ENCODE results near the gene BSPRY.
"Not testable (repeated sequence)": the region's sequence is repeated elsewhere in the genome, so short reads cannot be mapped to it uniquely, and the experiment has no call there.

Gene BSPRY

DNA sequence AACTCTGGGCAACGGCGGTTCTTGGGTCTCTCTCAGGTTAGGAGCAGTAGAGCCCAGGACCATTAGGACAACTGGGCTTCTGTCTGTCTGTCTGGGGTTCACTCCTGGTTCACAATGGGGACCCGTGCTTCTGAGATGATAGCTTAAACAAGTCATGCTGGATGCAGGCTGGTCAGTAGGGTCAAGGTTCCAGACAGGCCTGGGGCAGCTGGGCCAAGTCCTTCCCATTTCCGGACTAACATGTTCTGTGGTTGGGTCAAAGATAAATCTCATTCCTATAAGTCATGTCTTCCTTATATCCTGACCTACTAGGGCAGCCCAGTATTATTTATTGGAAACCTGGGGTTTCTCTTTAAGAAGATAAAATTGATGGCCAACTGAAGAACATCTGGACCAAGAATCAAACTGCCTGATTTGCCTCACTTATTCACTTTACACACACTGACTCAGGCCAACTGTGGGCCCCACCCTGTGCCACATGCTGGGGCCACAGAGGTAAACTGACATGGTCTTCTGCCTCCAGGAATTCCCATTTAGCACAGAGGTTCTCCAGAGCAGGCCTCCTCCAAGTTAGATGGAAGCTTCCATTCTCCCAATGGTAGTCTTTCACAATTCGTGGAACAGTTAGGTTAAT, 19.1 kb downstream of the BSPRY start:
- FAIRE-seq (no peak), DNase-seq (ENCODE audit: extremely low spot score, insufficient read length, low read depth) (no peak)

DNA sequence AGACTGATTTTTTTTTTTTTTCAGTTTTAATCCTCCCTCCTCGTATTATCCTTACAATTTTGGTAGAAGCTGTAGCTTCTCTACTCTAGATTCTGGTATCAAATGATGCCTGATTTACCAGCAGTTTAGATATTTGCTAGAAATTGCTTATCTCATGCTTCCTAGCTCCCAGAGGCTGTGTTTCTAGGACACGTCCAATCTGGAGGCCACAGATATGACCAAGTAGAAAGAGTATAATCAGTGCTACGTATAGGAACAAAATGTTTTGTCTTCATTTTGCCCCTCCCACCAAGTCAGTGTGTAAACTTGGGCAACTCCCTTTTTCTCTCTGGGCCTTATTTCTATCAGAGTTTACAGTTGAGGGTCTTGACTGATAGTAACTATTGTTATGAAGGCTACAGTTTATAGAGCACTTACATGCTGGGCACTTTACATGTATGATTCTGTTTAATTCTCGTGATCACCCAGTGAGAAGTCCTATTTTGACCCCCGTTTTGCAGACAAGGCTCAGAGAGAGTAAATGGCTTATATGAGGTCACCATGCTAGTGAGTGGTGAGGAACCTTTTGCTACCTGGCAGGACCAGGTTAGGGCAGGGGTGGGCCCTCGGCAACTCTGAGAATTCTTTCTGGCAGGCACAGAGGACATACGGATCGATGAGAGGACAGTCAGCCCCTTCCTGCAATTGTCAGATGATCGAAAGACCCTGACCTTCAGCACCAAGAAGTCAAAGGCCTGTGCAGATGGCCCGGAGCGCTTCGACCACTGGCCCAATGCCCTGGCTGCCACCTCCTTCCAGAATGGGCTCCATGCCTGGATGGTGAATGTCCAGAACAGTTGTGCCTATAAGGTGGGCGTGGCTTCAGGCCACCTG, 19.9 kb downstream of the BSPRY start:
- DNase-seq (ENCODE audit: extremely low spot score, insufficient read length, low read depth) (no peak), FAIRE-seq (no peak)

- no peak for DNase-seq (ENCODE audit: extremely low spot score, insufficient read length, low read depth)
- no peak for FAIRE-seq
These were observed 20.5 kb downstream of the BSPRY start for GRCh38 chr9:113369855-113370140.

- DNase-seq (ENCODE audit: extremely low spot score, insufficient read length, low read depth) (no peak), FAIRE-seq (no peak)
These were observed 21.5 kb downstream of the BSPRY start for GRCh38 chr9:113370806-113371325.

GRCh38 chr9:113372059-113372458, 22.7 kb downstream of the BSPRY start:
- FAIRE-seq (no peak), DNase-seq (ENCODE audit: extremely low spot score, insufficient read length, low read depth) (no peak)

DNA sequence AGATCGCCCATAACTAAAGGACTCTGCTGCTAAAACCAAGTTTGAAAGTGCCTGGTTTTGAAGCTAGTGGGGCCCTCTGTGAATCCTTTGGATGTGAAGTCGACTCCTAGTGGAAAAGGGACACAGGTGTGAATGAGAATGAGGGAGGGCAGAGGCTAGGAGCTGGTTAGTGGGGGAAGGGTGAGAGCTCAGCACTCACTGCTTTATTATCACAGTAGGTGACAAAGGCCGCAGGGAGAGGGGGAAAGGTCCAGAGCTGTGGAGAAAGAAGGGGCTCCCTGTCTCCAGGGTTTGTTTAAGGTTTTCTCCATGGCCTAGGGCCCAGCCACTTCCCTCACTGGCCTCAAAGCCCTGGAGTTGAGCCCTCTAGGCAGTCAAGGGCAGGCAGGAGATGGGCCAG, 23.9 kb downstream of the BSPRY start:
- no peak for FAIRE-seq
- no peak for DNase-seq (ENCODE audit: extremely low spot score, insufficient read length, low read depth)

- no peak for DNase-seq (ENCODE audit: extremely low spot score, insufficient read length, low read depth)
- FAIRE-seq, result no peak
These were observed 24.5 kb downstream of the BSPRY start for GRCh38 chr9:113373676-113374392.

- DNase-seq (ENCODE audit: extremely low spot score, insufficient read length, low read depth) (no peak), FAIRE-seq (no peak)
These were observed 26.0 kb downstream of the BSPRY start for GRCh38 chr9:113375057-113376023.

GRCh38 chr9:113376634-113377567, 27.6 kb downstream of the BSPRY start, which contains the start of gene HDHD3:
Gene HDHD3, minus strand, starts transcription at chr9:113376986. Its CDS starts 2,632 bp downstream, at chr9:113374354.
- FAIRE-seq, result peak; percentile 39
- peak; percentile 90 for DNase-seq (ENCODE audit: extremely low spot score, insufficient read length, low read depth)

DNA sequence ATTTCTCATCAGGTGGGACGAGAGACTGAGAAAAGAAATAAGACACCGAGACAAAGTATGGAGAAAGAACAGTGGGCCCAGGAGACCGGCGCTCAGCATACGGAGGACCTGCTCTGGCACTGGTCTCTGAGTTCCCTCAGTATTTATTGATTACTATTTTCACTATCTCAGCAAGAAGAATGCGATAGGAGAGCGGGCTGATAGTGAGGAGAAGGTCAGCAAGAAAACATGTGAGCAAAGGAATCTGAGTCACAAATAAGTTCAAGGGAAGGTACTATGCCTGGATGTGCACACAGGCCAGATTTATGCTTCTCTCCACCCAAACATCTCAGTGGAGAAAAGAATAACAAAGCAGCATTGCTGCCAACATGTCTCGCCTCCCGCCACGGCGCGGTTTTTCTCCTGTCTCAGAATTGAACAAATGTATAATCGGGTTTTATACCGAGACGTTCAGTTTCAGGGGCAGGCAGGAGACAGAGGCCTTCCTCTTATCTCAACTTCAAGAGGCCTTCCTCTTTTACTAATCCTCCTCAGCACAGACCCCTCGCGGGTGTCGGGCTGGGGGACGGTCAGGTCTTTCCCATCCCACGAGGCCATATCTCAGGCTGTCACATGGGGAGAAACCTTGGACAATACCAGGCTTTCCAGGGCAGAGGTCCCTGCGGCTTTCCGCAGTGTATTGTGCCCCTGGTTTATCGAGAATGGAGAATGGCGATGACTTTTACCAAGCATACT, 29.9 kb downstream of the BSPRY start:
- FAIRE-seq; DNase-seq (ENCODE audit: extremely low spot score, insufficient read length, low read depth): not testable (repeated sequence)

- DNase-seq (ENCODE audit: extremely low spot score, insufficient read length, low read depth); FAIRE-seq: not testable (repeated sequence)
These were observed 30.5 kb downstream of the BSPRY start for GRCh38 chr9:113379829-113380210.

DNA sequence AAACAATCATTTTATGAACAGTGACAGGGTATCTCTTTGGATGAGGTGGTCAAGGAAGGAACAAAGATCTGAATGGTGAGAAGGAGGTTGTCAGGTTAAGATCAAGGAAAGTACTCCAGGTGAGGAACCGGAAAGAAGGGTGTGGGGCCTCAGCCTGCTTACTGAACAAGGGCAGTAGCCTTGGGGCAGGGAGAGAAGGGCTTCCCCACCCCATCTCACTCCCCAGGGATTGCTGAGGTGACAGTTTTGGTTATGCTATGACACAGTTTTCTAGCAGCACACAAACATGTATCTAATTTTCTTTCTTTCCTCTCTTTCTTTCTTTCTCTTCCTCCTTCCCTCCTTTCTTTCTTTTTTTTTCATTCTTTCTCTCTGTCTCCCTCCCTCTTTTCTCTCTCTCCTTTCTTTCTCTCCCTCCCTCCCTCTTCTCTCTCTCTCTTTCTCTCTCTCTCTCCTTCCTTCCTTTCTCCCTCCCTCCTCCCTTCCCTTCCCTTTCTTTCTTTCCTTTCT, 31.6 kb downstream of the BSPRY start:
- peak; percentile 52 for DNase-seq (ENCODE audit: extremely low spot score, insufficient read length, low read depth)
- peak; percentile 84 for FAIRE-seq

DNA sequence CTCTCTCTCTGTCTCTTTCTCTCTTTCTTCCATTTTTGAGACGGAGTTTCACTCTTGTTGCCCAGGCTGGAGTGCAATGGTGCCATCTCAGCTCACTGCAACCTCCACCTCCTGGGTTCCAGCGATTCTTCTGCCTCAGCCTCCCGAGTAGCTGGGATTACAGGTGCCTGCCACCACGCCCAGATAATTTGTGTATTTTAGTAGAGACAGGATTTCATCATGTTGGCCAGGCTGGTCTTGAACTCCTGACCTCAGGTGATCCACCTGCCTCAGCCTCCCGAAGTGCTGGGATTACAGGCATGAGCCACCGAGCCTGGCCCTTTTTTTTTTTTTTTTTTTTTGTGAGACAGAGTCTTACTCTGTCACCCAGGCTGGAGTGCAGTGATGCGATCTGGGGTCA, 32.1 kb downstream of the BSPRY start:
- DNase-seq (ENCODE audit: extremely low spot score, insufficient read length, low read depth); FAIRE-seq: not testable (repeated sequence)

GRCh38 chr9:113381909-113382411, 32.6 kb downstream of the BSPRY start:
- DNase-seq (ENCODE audit: extremely low spot score, insufficient read length, low read depth) (no peak), FAIRE-seq (no peak)

DNA sequence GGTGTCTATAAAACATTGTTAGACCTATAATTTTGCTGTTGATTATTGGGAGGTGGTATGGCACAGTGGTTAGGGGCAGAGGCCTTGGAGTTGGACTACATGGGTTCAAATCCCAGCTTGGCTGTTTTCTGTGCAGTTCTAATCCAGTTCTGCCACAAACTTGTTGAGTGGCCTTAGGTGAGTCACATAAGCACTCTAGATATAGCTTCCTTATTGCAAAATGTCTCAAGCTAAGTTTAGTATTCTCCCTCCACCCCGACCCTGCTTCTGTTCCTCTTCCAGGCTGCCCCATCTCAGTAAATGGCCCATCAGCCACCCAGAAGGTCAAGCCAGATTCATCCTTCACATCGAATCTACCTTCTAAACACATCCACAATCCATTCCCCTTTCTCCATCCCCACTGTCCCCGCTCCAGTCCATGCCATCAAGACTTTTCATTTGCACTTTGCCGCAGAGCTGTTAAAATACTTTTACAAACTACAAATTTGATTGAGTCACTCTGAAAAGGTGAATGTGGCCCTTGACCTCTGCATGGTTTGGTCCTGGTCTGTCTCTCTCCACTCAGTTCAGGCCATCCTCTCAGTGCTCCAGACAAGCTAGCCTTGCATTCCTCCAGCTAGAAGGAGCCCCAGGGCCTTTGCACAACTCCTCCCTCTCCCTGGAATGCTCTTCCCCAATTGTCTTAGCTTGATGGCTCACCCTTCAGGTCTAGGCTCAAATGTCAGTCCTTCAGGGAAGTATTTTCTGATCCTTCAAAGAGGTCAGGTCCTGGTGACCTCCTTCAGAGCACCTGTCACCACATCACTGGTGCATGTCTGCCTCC, 37.4 kb downstream of the BSPRY start:
- no peak for DNase-seq (ENCODE audit: extremely low spot score, insufficient read length, low read depth)
- FAIRE-seq, result no peak

GRCh38 chr9:113387560-113388230, 38.4 kb downstream of the BSPRY start:
- DNase-seq (ENCODE audit: extremely low spot score, insufficient read length, low read depth) (no peak), FAIRE-seq (no peak)

All from GM18507 (cell line).